ENCODE measurements around the gene DPF3.

The DPF3 gene

GRCh38 chr14:72739446-72740405 lies 154.2 kb downstream of the DPF3 start:
- DNase-seq, result no peak

GRCh38 chr14:72738161-72738611 lies 155.7 kb downstream of the DPF3 start:
- DNase-seq, result no peak

GRCh38 chr14:72737560-72737943 lies 156.3 kb downstream of the DPF3 start:
- no peak for DNase-seq

GRCh38 chr14:72736786-72737559 lies 156.9 kb downstream of the DPF3 start:
- DNase-seq, result no peak

GRCh38 chr14:72736308-72736707 lies 157.6 kb downstream of the DPF3 start:
- no peak for DNase-seq

GRCh38 chr14:72732022-72732780 lies 161.7 kb downstream of the DPF3 start:
- DNase-seq, result no peak

GRCh38 chr14:72731252-72732020 lies 162.5 kb downstream of the DPF3 start:
- no peak for DNase-seq

- no peak for DNase-seq
These were observed 163.4 kb downstream of the DPF3 start for GRCh38 chr14:72730468-72730867.

- DNase-seq, result no peak
These were observed 167.5 kb downstream of the DPF3 start for GRCh38 chr14:72726444-72726843.

- no peak for DNase-seq
These were observed 169.9 kb downstream of the DPF3 start for GRCh38 chr14:72723858-72724530.

GRCh38 chr14:72722201-72722785 lies 171.6 kb downstream of the DPF3 start:
- DNase-seq, result no peak

GRCh38 chr14:72721083-72721482 lies 172.8 kb downstream of the DPF3 start:
- no peak for DNase-seq

GRCh38 chr14:72717220-72717619 lies 176.7 kb downstream of the DPF3 start:
- no peak for DNase-seq

GRCh38 chr14:72716476-72716875 lies 177.4 kb downstream of the DPF3 start:
- no peak for DNase-seq

GRCh38 chr14:72715850-72716228 lies 178.1 kb downstream of the DPF3 start:
- DNase-seq, result no peak

- no peak for DNase-seq
These were observed 178.6 kb downstream of the DPF3 start for GRCh38 chr14:72715215-72715849.

- DNase-seq, result no peak
These were observed 179.1 kb downstream of the DPF3 start for GRCh38 chr14:72714871-72715214.

GRCh38 chr14:72714094-72714493 lies 179.8 kb downstream of the DPF3 start:
- no peak for DNase-seq

GRCh38 chr14:72711936-72712335 lies 182.0 kb downstream of the DPF3 start:
- DNase-seq, result no peak

GRCh38 chr14:72709916-72710611 lies 183.8 kb downstream of the DPF3 start:
- DNase-seq, result no peak
